Sigmoid colon (tissue), 7 donors: ENCODE data around the gene PTPN13. TPM values are rescaled to one million over a fixed set of nuclear protein-coding genes. Genes with fewer than 3 reads are reported as not detected.

Experiments used
- DNase-seq: peaks from one replicate; pipeline ENCODE4 v3.0.0-alpha.2; 2019
- H3K27ac ChIP-seq, 4 donors: fragments of 200-600 bp; sonication (generic); one replicate each; pipeline ENCODE4 v1.5.1; 2016 to 2019; ENCODE audit warnings: mild to moderate bottlenecking in 1 of 4
- H3K27me3 ChIP-seq, 3 donors: fragments of 200-600 bp; sonication (generic); one replicate each; pipeline ENCODE4 v1.5.1; 2019; ENCODE audit warnings: mild to moderate bottlenecking in 1 of 3
- H3K36me3 ChIP-seq, 4 donors: fragments of 200-600 bp; sonication (generic); one replicate each; pipeline ENCODE4 v1.5.1; 2016 to 2019
- H3K4me1 ChIP-seq, 4 donors: fragments of 200-600 bp; sonication (generic); one replicate each; pipeline ENCODE4 v1.5.1; 2017 to 2019
- H3K4me3 ChIP-seq, 4 donors: fragments of 200-600 bp; sonication (generic); one replicate each; pipeline ENCODE4 v1.5.1; 2017 to 2019; ENCODE audit warnings: mild to moderate bottlenecking in 2 of 4, moderate library complexity in 1 of 4
- H3K9me3 ChIP-seq, 4 donors: fragments of 200-600 bp in 3 of 4; sonication (generic) in 3 of 4; one replicate each; pipeline versions ENCODE4 v1.5.1 to v1.6.1; 2013 to 2019
- CTCF ChIP-seq, 4 experiments: fragments of 450-650 bp in 3 of 4; fragments of 200-600 bp in 1 of 4; IDR thresholded peaks; one replicate each; pipeline ENCODE4 v1.5.1; 2016 to 2019; ENCODE audit warnings: antibody characterized with exemption in 4 of 4, mild to moderate bottlenecking in 3 of 4, moderate library complexity in 2 of 4
- EP300 ChIP-seq, 4 donors: sonication (generic); formaldehyde crosslinking; IDR thresholded peaks; one replicate each; pipeline ENCODE4 v1.6.1; 2017; ENCODE audit warnings: antibody characterized with exemption in 4 of 4
- POLR2A ChIP-seq, 2 donors: fragments of 450-650 bp; IDR thresholded peaks; one replicate each; pipeline ENCODE4 v1.6.1; 2016; ENCODE audit warnings: antibody characterized with exemption in 2 of 2, mild to moderate bottlenecking in 2 of 2, moderate library complexity in 2 of 2
- POLR2AphosphoS5 ChIP-seq, 4 donors: sonication (generic); formaldehyde crosslinking; IDR thresholded peaks; one replicate each; pipeline ENCODE4 v1.6.1; 2017; ENCODE audit warnings: antibody characterized with exemption in 4 of 4
- WGBS, 2 donors: extraction: QIAGEN DNeasy Blood & Tissue Kit; methylation state at CpG; one replicate each; pipeline ENCODE4 v1.1.7; 2013; 5-methylcytosine and 5-hydroxymethylcytosine counted together
- intact Hi-C: fragments of 100-400 bp; cut with DNase I; formaldehyde crosslinking; loops from one replicate; pipeline ENCODE4 v1.15.1; 2023
- polyA plus RNA-seq, 3 donors: library from polyadenylated mRNA; stranded (reverse); fragments of 200-250 nt; gene quantifications; one replicate each; pipeline ENCODE4 v1.2.3, GENCODE V29; 2013
- total RNA-seq, 4 donors: library from RNA; depleted of rRNA; stranded (reverse); fragments of >200 nt; gene quantifications; one replicate each; pipeline ENCODE4 v1.1.0, GENCODE V29; 2016
- donor health status: healthy with polysubstance abuse.
- donor health status: Bipolar disorder and iron deficiency.
- donor health status: healthy.

PTPN13 gene
- total and polyA plus RNA-seq, 7 donors, result 0.60 to 16.1 (median 9.9) TPM

GRCh38 chr4:86558797-86559196 lies 35.3 kb upstream of the PTPN13 start:
- intact Hi-C loops, result no loop called here
- no peak overlapping the region for H3K27ac ChIP-seq
- no peaks in the 10 kb centered on the region for H3K36me3 ChIP-seq
- peaks cover 0 to 12% (median 0%) of the 10 kb centered on the region in 4 donors for H3K4me1 ChIP-seq
- DNase-seq, result no peak
- H3K4me3 ChIP-seq, result no peak overlapping the region
- TF ChIP-seq POLR2A (IDR thresholded peaks at IDR 0.05) (no peak), CTCF (IDR thresholded peaks at IDR 0.05) (no peak), EP300 (IDR thresholded peaks at IDR 0.05) (no peak), POLR2AphosphoS5 (IDR thresholded peaks at IDR 0.05) (no peak)
- 86 to 93% methylated on average over 1 of the region's 1 CpG for WGBS, 2 donors
- no peaks in the 10 kb centered on the region for H3K27me3 ChIP-seq
- no peaks in the 10 kb centered on the region for H3K9me3 ChIP-seq

GRCh38 chr4:86560447-86560846 lies 33.7 kb upstream of the PTPN13 start:
- intact Hi-C loops, result no loop called here
- TF ChIP-seq CTCF (IDR thresholded peaks at IDR 0.05), result no peak
- no peak for TF ChIP-seq POLR2AphosphoS5 (IDR thresholded peaks at IDR 0.05)
- no peak for TF ChIP-seq EP300 (IDR thresholded peaks at IDR 0.05)
- no peak for TF ChIP-seq POLR2A (IDR thresholded peaks at IDR 0.05)

GRCh38 chr4:86561256-86561655 lies 32.9 kb upstream of the PTPN13 start:
- no peak for TF ChIP-seq EP300 (IDR thresholded peaks at IDR 0.05)
- no peaks in the 10 kb centered on the region for H3K27me3 ChIP-seq
- DNase-seq, result no peak
- H3K4me3 ChIP-seq, result no peak overlapping the region
- H3K9me3 ChIP-seq, result no peaks in the 10 kb centered on the region
- WGBS, 2 donors, result 67 to 92% methylated on average over 1 of the region's 1 CpG
- no peaks in the 10 kb centered on the region for H3K36me3 ChIP-seq
- H3K4me1 ChIP-seq, result peaks cover 0 to 12% (median 0%) of the 10 kb centered on the region in 4 donors
- no peak overlapping the region for H3K27ac ChIP-seq
- intact Hi-C loops, result no loop called here

More at GRCh38 chr4:86560447-86560846, 33.7 kb upstream of the PTPN13 start:
- 22 to 66% methylated on average over 2 of the region's 2 CpGs for WGBS, 2 donors
- H3K4me3 ChIP-seq, result no peak overlapping the region
- no peaks in the 10 kb centered on the region for H3K36me3 ChIP-seq
- H3K27ac ChIP-seq, result no peak overlapping the region
- no peaks in the 10 kb centered on the region for H3K9me3 ChIP-seq
- peaks cover 0 to 12% (median 0%) of the 10 kb centered on the region in 4 donors for H3K4me1 ChIP-seq
- H3K27me3 ChIP-seq, result no peaks in the 10 kb centered on the region
- DNase-seq, result no peak

- no peaks in the 10 kb centered on the region for H3K36me3 ChIP-seq
- WGBS, 2 donors, result 93 to 95% methylated on average over 2 of the region's 2 CpGs
- no peak for DNase-seq
- no peaks in the 10 kb centered on the region for H3K4me1 ChIP-seq
- H3K9me3 ChIP-seq, result no peaks in the 10 kb centered on the region
- H3K4me3 ChIP-seq, result no peak overlapping the region
- intact Hi-C loops, result no loop called here
- H3K27ac ChIP-seq, result no peak overlapping the region
- no peak for TF ChIP-seq POLR2A (IDR thresholded peaks at IDR 0.05)
- no peak for TF ChIP-seq CTCF (IDR thresholded peaks at IDR 0.05)
- no peak for TF ChIP-seq POLR2AphosphoS5 (IDR thresholded peaks at IDR 0.05)
- no peak for TF ChIP-seq EP300 (IDR thresholded peaks at IDR 0.05)
- H3K27me3 ChIP-seq, result no peaks in the 10 kb centered on the region
Measured at GRCh38 chr4:86563416-86563815, 30.7 kb upstream of the PTPN13 start.

- TF ChIP-seq POLR2AphosphoS5 (IDR thresholded peaks at IDR 0.05) (no peak), POLR2A (IDR thresholded peaks at IDR 0.05) (no peak), CTCF (IDR thresholded peaks at IDR 0.05) (no peak), EP300 (IDR thresholded peaks at IDR 0.05) (no peak)
- Histone ChIP-seq H3K36me3 (no peaks in the 10 kb centered on the region), H3K4me3 (no peak overlapping the region), H3K27me3 (no peaks in the 10 kb centered on the region), H3K9me3 (no peaks in the 10 kb centered on the region), H3K4me1 (no peaks in the 10 kb centered on the region), H3K27ac (no peak overlapping the region)
- no peak for DNase-seq
- WGBS, 2 donors, result 85 to 90% methylated on average over 5 of the region's 5 CpGs
- intact Hi-C loops, result no loop called here
Measured at GRCh38 chr4:86564795-86565194, 29.3 kb upstream of the PTPN13 start.
